GM23248 (cell line): ENCODE data around the gene TGIF1.
A peak's percentile ranks its signal among the peaks of the same experiment; 100 is the strongest.

Experiments used
- EZH2 ChIP-seq: fragments of 200-600 bp; sonication (generic); IDR thresholded peaks from 2 replicates; pipeline ENCODE4 v1.6.1; 2018; ENCODE audit warnings: antibody characterized with exemption, mild to moderate bottlenecking; ENCODE audit not compliant: insufficient read depth, poor library complexity, severe bottlenecking
- EZH2phosphoT487 ChIP-seq: fragments of 200-600 bp; sonication (generic); IDR thresholded peaks from 2 replicates; pipeline ENCODE4 v1.6.1; 2018; ENCODE audit warnings: antibody characterized with exemption, moderate library complexity, mild to moderate bottlenecking, low read depth; ENCODE audit not compliant: insufficient read depth

GRCh38 chr18:3453540-3454364 is 3.8 kb downstream of the TGIF1 start:
- TF ChIP-seq EZH2phosphoT487 (peak; percentile 89), EZH2 (no peak)
